Neural cell (in vitro differentiated cells): ENCODE measurements around the gene PLA2G2C. TPM values are rescaled to one million over a fixed set of nuclear protein-coding genes. Genes with fewer than 3 reads are reported as not detected.

ENCODE experiments used
- H2AFZ ChIP-seq: fragments of 200-600, 300-800 bp; sonication (generic), shearing (Covaris generic); 2 replicates; pipeline ENCODE4 v1.6.0; 2014; ENCODE audit warnings: low read depth, mild to moderate bottlenecking, antibody characterized with exemption, low read length, moderate library complexity
- H3F3A ChIP-seq: fragments of 200-600 bp; shearing (Covaris generic); 2 replicates; pipeline ENCODE4 v1.6.1; 2016; ENCODE audit warnings: mild to moderate bottlenecking, moderate library complexity, mixed read lengths, antibody characterized with exemption, low read length; ENCODE audit not compliant: insufficient read depth, poor library complexity, severe bottlenecking
- H3K27ac ChIP-seq: fragments of 200-600, 300-800 bp; sonication (generic), shearing (Covaris generic); 2 replicates; pipeline ENCODE4 v1.5.1; 2014; ENCODE audit warnings: mild to moderate bottlenecking, low read length, moderate library complexity
- H3K27me3 ChIP-seq: fragments of 300-800, 200-600 bp; sonication (generic), shearing (Covaris generic); 2 replicates; pipeline ENCODE4 v1.6.0; 2014; ENCODE audit warnings: mild to moderate bottlenecking, low read depth, low read length, moderate library complexity; ENCODE audit not compliant: insufficient read depth
- H3K36me3 ChIP-seq: fragments of 300-800, 200-600 bp; sonication (generic), shearing (Covaris generic); 2 replicates; pipeline ENCODE4 v1.5.1; 2014; ENCODE audit warnings: mild to moderate bottlenecking, antibody characterized with exemption, low read length, moderate library complexity; ENCODE audit not compliant: insufficient read depth
- H3K4me2 ChIP-seq: fragments of 300-800, 200-600 bp; sonication (generic), shearing (Covaris generic); 2 replicates; pipeline ENCODE4 v1.6.0; 2014; ENCODE audit warnings: mild to moderate bottlenecking, low read length
- H3K4me3 ChIP-seq: fragments of 300-800, 200-600 bp; sonication (generic), shearing (Covaris generic); 2 replicates; pipeline ENCODE4 v1.5.1; 2014; ENCODE audit warnings: mild to moderate bottlenecking, low read length, moderate library complexity
- H3K79me2 ChIP-seq: fragments of 200-600 bp; shearing (Covaris generic); replicated peaks from 2 replicates; pipeline ENCODE4 v1.6.0; 2014; ENCODE audit warnings: mild to moderate bottlenecking, low read length, moderate library complexity; ENCODE audit not compliant: insufficient read depth
- H3K9ac ChIP-seq: fragments of 300-800, 200-600 bp; sonication (generic), shearing (Covaris generic); 2 replicates; pipeline ENCODE4 v1.6.1; 2016; ENCODE audit warnings: mild to moderate bottlenecking, low read length, mixed read lengths
- H3K9me2 ChIP-seq: fragments of 200-600 bp; shearing (Covaris generic); 2 replicates; pipeline ENCODE4 v1.6.1; 2016; ENCODE audit warnings: mild to moderate bottlenecking, low read length, mixed read lengths; ENCODE audit not compliant: insufficient read depth
- H3K9me3 ChIP-seq: fragments of 200-600, 300-800 bp; sonication (generic), shearing (Covaris generic); 2 replicates; pipeline ENCODE4 v1.6.1; 2016; ENCODE audit warnings: mild to moderate bottlenecking, mixed run types, low read length, moderate library complexity, mixed read lengths
- H4K20me1 ChIP-seq: fragments of 200-600 bp; shearing (Covaris generic); 2 replicates; pipeline ENCODE4 v1.6.1; 2016; ENCODE audit warnings: mild to moderate bottlenecking, mixed run types; ENCODE audit not compliant: insufficient read depth
- CTCF ChIP-seq: fragments of 450-650 bp; IDR thresholded peaks from 2 replicates; pipeline ENCODE4 v1.5.1; 2014; ENCODE audit warnings: antibody characterized with exemption, mild to moderate bottlenecking, moderate library complexity; ENCODE audit not compliant: poor library complexity, severe bottlenecking
- EP300 ChIP-seq: fragments of 450-650 bp; conservative IDR thresholded peaks from 2 replicates; pipeline ENCODE4 v1.6.1; 2014; ENCODE audit warnings: antibody characterized with exemption, mild to moderate bottlenecking, moderate library complexity; ENCODE audit not compliant: poor library complexity, severe bottlenecking
- MXI1 ChIP-seq: fragments of 450-650 bp; conservative IDR thresholded peaks from 2 replicates; pipeline ENCODE4 v1.6.1; 2014; ENCODE audit warnings: antibody characterized with exemption, mild to moderate bottlenecking; ENCODE audit not compliant: poor library complexity, severe bottlenecking
- POLR2AphosphoS5 ChIP-seq: IDR thresholded peaks from 2 replicates; pipeline ENCODE4 v1.6.1; 2012
- REST ChIP-seq: IDR thresholded peaks from 2 replicates; pipeline ENCODE4 v1.6.1; 2012; ENCODE audit warnings: borderline replicate concordance
- SMC3 ChIP-seq: fragments of 450-650 bp; conservative IDR thresholded peaks from 2 replicates; pipeline ENCODE4 v1.6.1; 2014; ENCODE audit warnings: antibody characterized with exemption, mild to moderate bottlenecking, moderate library complexity; ENCODE audit not compliant: poor library complexity
- TAF1 ChIP-seq: IDR thresholded peaks from 2 replicates; pipeline ENCODE4 v1.6.1; 2012; ENCODE audit warnings: low read depth
- polyA plus RNA-seq: library from polyadenylated mRNA; depleted of rRNA; stranded (reverse); fragments of >200 nt; gene quantifications from 2 replicates; pipeline ENCODE4 v1.2.3, GENCODE V29; 2014

Gene PLA2G2C
- polyA plus RNA-seq, 1 donor from 2014 or later: not detected

- H3K27ac ChIP-seq: no peak overlapping the region
- no peaks in the 10 kb centered on the region for H3K27me3 ChIP-seq
- H4K20me1 ChIP-seq: no peaks in the 10 kb centered on the region
- H3K36me3 ChIP-seq: no peaks in the 10 kb centered on the region
- H3K9me3 ChIP-seq: no peaks in the 10 kb centered on the region
- no peaks in the 10 kb centered on the region for H3F3A ChIP-seq
- H3K9me2 ChIP-seq: no peaks in the 10 kb centered on the region
- TF ChIP-seq EP300 (no peak), MXI1 (no peak), REST (no peak), TAF1 (no peak), POLR2AphosphoS5 (no peak), SMC3 (no peak), CTCF (no peak)
- no peaks in the 10 kb centered on the region for H3K79me2 ChIP-seq
- no peak overlapping the region for H3K9ac ChIP-seq
- H3K4me2 ChIP-seq: no peak overlapping the region
- H2AFZ ChIP-seq: no peak overlapping the region
- no peak overlapping the region for H3K4me3 ChIP-seq
These were observed 37.5 kb downstream of the PLA2G2C start for GRCh38 chr1:20148571-20149500.

GRCh38 chr1:20147846-20148570 lies 38.3 kb downstream of the PLA2G2C start:
- Histone ChIP-seq H3F3A (no peaks in the 10 kb centered on the region), H3K27me3 (no peaks in the 10 kb centered on the region), H3K4me3 (no peak overlapping the region), H3K9me2 (no peaks in the 10 kb centered on the region), H3K4me2 (no peak overlapping the region), H3K79me2 (no peaks in the 10 kb centered on the region), H3K9ac (no peak overlapping the region), H4K20me1 (no peaks in the 10 kb centered on the region), H3K36me3 (no peaks in the 10 kb centered on the region), H2AFZ (no peak overlapping the region), H3K9me3 (no peaks in the 10 kb centered on the region), H3K27ac (no peak overlapping the region)
- TF ChIP-seq SMC3: no peak
- no peak for TF ChIP-seq CTCF
- no peak for TF ChIP-seq EP300
